ENCODE results near the gene OTUB2. TPM values are rescaled to one million over a fixed set of nuclear protein-coding genes. Genes with fewer than 3 reads are reported as not detected.

The OTUB2 gene
- total RNA-seq, 1 experiment from 2014 or later: 7.7 TPM

DNA sequence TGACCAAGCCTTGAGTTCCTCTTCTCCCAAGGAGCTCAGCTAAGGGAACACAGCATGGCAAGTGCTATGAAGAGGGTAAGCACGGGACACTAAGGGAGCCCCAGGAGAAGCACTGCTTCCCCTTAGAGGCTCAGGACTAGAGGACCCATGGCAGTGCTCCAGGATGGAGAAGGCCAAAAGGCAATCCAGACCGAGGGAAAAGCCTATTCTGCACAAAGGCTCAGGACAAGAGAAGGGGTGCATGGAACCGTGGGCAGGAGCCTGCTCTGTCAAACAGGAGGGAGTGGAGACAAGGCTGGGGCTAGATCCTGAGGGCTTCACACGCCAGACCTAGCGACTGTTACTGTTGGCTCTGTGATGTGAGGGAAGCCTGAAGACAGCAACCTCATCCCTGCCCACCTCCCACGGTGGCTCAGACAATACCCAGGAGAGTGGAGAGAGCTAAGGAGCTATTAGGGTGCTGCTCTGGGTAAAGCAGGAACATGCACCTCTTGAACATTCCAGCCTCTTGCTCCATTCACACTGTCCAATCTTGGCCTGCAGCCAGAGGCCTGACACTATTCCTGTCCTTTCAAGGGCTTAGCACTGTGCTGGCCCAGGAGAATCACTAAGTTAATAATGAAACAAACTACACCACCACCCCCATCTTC, 24.2 kb downstream of the OTUB2 start:
- ChIA-PET POLR2A (ENCODE audit: unreplicated experiment) (no interaction called here), CTCF (interaction anchor here (0.6 kb wide), 1 partner anchor 31 kb away, joined by 11 read pairs; the partner anchor contains the start of genes DDX24 and IFI27L1)
- H3K9me3 ChIP-seq (ENCODE audit: low read length): no peaks in the 10 kb centered on the region
- no peaks in the 10 kb centered on the region for H3K4me1 ChIP-seq (ENCODE audit: insufficient read depth, low read length)
- no peaks in the 10 kb centered on the region for H3F3A ChIP-seq (ENCODE audit: low read length, unreplicated experiment)
- H3K79me2 ChIP-seq (ENCODE audit: low read length): no peaks in the 10 kb centered on the region
- TF ChIP-seq EZH2 (IDR thresholded peaks at IDR 0.05; ENCODE audit: low read length, unreplicated experiment) (no peak), EZH2phosphoT487 (IDR thresholded peaks at IDR 0.05; ENCODE audit: borderline replicate concordance, low read length) (no peak)
- TF ChIP-seq, protein P1, sequence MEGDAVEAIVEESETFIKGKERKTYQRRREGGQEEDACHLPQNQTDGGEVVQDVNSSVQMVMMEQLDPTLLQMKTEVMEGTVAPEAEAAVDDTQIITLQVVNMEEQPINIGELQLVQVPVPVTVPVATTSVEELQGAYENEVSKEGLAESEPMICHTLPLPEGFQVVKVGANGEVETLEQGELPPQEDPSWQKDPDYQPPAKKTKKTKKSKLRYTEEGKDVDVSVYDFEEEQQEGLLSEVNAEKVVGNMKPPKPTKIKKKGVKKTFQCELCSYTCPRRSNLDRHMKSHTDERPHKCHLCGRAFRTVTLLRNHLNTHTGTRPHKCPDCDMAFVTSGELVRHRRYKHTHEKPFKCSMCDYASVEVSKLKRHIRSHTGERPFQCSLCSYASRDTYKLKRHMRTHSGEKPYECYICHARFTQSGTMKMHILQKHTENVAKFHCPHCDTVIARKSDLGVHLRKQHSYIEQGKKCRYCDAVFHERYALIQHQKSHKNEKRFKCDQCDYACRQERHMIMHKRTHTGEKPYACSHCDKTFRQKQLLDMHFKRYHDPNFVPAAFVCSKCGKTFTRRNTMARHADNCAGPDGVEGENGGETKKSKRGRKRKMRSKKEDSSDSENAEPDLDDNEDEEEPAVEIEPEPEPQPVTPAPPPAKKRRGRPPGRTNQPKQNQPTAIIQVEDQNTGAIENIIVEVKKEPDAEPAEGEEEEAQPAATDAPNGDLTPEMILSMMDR (conservative IDR thresholded peaks at IDR 0.05; ENCODE audit: low read depth, low read length): no peak
- H3K9me2 ChIP-seq (replicated peaks; ENCODE audit: low read length): no peaks in the 10 kb centered on the region
- ATAC-seq: no peak
- BruUV-seq (replicated peaks): no TSS peak
- no peak for DNase-seq
- no peaks in the 10 kb centered on the region for H3K27me3 ChIP-seq (ENCODE audit: low read length)
- peaks cover 64% of the 10 kb centered on the region for H3K36me3 ChIP-seq (ENCODE audit: low read depth, low read length)
- peaks cover 4% of the 10 kb centered on the region; the same call in 1 of the 2 replicates for H4K20me1 ChIP-seq (ENCODE audit: low read length)
- H3K4me3 ChIP-seq (ENCODE audit: low read length): no peak overlapping the region
- no peak overlapping the region for H2AFZ ChIP-seq (ENCODE audit: low read length)
- intact Hi-C loops (cut with micrococcal nuclease): no loop called here
- no peak overlapping the region for H3K27ac ChIP-seq (ENCODE audit: low read length)
- H3K9ac ChIP-seq (ENCODE audit: low read length): no peak overlapping the region
- H3K4me2 ChIP-seq (ENCODE audit: low read length): no peak overlapping the region

DNA sequence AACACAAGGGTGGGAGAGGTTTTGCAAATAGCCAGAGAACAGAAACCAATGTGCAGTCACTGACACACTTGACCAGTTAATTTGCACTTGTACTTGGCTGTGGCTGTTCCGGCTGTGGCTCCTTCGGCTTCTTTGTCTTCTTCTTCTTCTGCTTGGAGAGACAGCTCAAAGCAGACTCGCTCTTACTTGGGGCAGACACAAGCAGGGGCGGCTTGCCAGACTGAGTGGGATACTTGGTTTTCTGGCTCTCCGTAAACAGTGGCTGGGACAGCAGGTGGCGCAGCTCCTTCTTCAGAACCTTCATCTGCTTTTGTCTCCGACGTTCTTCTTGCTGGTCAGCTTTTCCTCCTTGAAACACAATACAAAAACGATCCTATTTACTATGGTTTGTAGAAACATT, 25.0 kb downstream of the OTUB2 start:
- Histone ChIP-seq H3F3A (ENCODE audit: low read length, unreplicated experiment) (no peaks in the 10 kb centered on the region), H3K27me3 (ENCODE audit: low read length) (no peaks in the 10 kb centered on the region), H3K4me3 (ENCODE audit: low read length) (no peak overlapping the region), H3K79me2 (ENCODE audit: low read length) (no peaks in the 10 kb centered on the region), H4K20me1 (ENCODE audit: low read length) (peaks cover 4% of the 10 kb centered on the region; the same call in 1 of the 2 replicates), H3K9me3 (ENCODE audit: low read length) (no peaks in the 10 kb centered on the region), H3K4me1 (ENCODE audit: insufficient read depth, low read length) (no peaks in the 10 kb centered on the region), H3K27ac (ENCODE audit: low read length) (no peak overlapping the region), H3K9ac (ENCODE audit: low read length) (no peak overlapping the region), H3K4me2 (ENCODE audit: low read length) (no peak overlapping the region), H2AFZ (ENCODE audit: low read length) (no peak overlapping the region), H3K36me3 (ENCODE audit: low read depth, low read length) (peaks cover 63% of the 10 kb centered on the region), H3K9me2 (replicated peaks; ENCODE audit: low read length) (no peaks in the 10 kb centered on the region)
- intact Hi-C loops (cut with micrococcal nuclease): loop anchor here (1.0 kb wide), 1 partner anchor 85 kb away; no protein-coding TSS in a partner anchor
- ChIA-PET CTCF (interaction anchor here (0.6 to 2.0 kb wide), 2 partner anchors 30 to 86 kb away, joined by 11 to 13 read pairs; partner anchors contain the start of genes DDX24 and IFI27L1), POLR2A (ENCODE audit: unreplicated experiment) (no interaction called here)
- no peak for TF ChIP-seq EZH2phosphoT487 (IDR thresholded peaks at IDR 0.05; ENCODE audit: borderline replicate concordance, low read length)
- TF ChIP-seq, protein P1 (conservative IDR thresholded peaks at IDR 0.05; ENCODE audit: low read depth, low read length): peak; percentile 53
- BruUV-seq (replicated peaks): no TSS peak
- DNase-seq (peak; percentile 21), ATAC-seq (no peak)

DNA sequence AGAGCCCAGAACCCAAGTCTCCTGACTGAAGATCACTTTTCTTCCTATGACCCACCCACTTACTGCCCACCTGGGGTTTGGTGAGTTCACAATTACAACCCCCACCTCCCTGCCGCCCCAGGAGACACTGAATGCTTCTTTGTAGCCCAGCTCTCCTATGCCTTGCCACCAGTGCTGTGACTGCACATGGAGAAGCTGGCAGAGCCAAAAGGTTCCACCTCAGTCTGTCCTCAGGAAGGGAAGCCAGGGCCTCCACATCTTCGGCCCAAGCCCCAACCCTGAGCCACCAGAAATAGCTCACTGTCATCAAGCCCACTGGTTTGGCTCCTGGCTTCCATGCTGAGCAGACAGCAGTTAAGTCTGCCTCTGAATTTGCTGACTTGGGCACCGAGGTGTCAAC, 25.6 kb downstream of the OTUB2 start:
- Histone ChIP-seq H3K36me3 (ENCODE audit: low read depth, low read length) (peaks cover 64% of the 10 kb centered on the region), H4K20me1 (ENCODE audit: low read length) (peaks cover 4% of the 10 kb centered on the region; the same call in 1 of the 2 replicates), H3K4me2 (ENCODE audit: low read length) (no peak overlapping the region), H3K9me3 (ENCODE audit: low read length) (no peaks in the 10 kb centered on the region), H3K9me2 (replicated peaks; ENCODE audit: low read length) (no peaks in the 10 kb centered on the region), H3K79me2 (ENCODE audit: low read length) (no peaks in the 10 kb centered on the region), H3K27me3 (ENCODE audit: low read length) (no peaks in the 10 kb centered on the region), H3K4me1 (ENCODE audit: insufficient read depth, low read length) (no peaks in the 10 kb centered on the region), H3K9ac (ENCODE audit: low read length) (no peak overlapping the region), H2AFZ (ENCODE audit: low read length) (no peak overlapping the region), H3K27ac (ENCODE audit: low read length) (no peak overlapping the region), H3K4me3 (ENCODE audit: low read length) (no peak overlapping the region), H3F3A (ENCODE audit: low read length, unreplicated experiment) (no peaks in the 10 kb centered on the region)
- DNase-seq (no peak), ATAC-seq (no peak)
- POLR2A ChIA-PET (ENCODE audit: unreplicated experiment): no interaction called here
- no TSS peak for BruUV-seq (replicated peaks)
- no peak for TF ChIP-seq EZH2 (IDR thresholded peaks at IDR 0.05; ENCODE audit: low read length, unreplicated experiment)
- CTCF ChIA-PET: interaction anchor here (2.0 kb wide), 1 partner anchor 85 kb away, joined by 13 read pairs; no protein-coding TSS in a partner anchor
- intact Hi-C loops (cut with micrococcal nuclease): loop anchor here (1.0 kb wide), 1 partner anchor 85 kb away; no protein-coding TSS in a partner anchor

Data from PC-3 (cell line).